ENCODE results near the gene ACSF3.
"Not testable (repeated sequence)": the region's sequence is repeated elsewhere in the genome, so short reads cannot be mapped to it uniquely, and the experiment has no call there.

Gene ACSF3

DNA sequence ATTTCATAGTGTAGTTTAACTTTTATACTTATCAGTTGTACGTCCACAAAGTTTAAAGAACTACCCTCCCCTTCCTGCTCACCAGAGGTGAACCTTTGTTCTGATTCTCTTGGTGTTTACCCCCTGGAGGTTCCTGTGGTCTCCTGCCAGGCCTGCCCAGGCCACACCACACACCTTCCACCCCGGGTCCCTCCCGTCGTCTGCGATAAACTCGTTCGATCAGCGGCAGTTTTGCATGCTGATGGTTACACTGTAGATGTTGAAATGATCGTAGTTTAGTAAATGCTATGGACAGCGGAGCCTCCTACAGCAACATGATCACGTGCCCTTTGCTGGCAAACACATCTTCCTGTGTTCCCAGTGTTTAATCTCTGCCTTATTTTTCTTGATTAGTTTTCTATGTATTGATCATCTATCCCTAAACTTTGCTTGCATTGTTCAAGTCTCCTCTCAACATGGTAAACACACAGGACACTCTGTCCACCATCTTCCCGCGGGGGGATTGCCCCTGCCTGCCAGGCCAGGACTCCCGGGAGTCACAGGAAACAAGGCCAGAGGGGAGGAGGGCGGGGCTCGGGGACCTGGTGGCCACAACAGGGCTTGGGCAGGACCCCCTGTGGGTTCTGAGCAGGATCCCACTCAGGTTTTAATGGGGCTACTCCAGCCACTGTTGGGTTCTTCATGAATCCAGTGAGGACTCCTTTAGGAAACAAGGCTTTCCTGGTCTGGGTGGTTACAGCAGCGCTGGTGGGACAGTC lies 2.8 kb upstream of the ACSF3 start:
- peak in 1 of 10 donors; percentile 45 for DNase-seq
- intact Hi-C loops (cut with DNase I): no loop called here

DNA sequence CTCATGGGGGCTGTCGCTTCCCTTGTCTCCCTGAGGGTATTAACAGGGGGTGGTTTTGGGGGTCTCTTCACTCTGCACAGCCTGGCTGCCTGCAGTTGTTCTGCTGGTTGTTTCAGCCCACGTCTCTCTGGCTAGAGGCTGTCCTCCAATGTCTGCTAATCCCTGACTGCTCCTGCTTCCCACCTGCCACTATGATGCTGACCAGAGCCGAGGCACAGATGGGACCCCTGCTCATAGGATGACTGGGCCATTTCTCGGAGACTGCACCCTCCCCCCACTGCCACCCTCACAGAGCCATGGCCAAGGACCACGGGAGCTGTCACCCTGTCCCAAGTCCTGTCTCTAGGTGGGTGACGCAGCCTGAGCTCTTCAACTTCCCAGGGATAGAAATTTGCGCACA lies 1.6 kb upstream of the ACSF3 start:
- DNase-seq: peak in 1 of 10 donors; percentile 52
- intact Hi-C loops (cut with DNase I): no loop called here

DNA sequence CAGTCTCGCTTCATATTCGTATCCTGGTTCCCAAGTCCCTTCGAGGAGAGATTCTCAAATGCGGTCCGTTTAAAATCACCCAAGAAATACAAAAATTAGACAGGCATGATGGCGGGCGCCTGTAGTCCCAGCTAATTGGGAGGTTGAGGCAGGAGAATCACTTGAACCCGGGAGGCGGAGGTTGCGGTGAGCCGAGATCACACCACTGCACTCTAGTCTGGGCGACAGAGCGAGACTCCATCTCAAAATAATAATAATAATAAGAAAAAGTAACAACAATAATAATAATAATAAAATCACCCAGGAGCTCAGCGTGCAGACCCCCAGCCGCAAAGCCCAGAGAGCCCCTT lies 425 bp upstream of the ACSF3 start:
- DNase-seq; intact Hi-C loops (cut with DNase I): not testable (repeated sequence)

DNA sequence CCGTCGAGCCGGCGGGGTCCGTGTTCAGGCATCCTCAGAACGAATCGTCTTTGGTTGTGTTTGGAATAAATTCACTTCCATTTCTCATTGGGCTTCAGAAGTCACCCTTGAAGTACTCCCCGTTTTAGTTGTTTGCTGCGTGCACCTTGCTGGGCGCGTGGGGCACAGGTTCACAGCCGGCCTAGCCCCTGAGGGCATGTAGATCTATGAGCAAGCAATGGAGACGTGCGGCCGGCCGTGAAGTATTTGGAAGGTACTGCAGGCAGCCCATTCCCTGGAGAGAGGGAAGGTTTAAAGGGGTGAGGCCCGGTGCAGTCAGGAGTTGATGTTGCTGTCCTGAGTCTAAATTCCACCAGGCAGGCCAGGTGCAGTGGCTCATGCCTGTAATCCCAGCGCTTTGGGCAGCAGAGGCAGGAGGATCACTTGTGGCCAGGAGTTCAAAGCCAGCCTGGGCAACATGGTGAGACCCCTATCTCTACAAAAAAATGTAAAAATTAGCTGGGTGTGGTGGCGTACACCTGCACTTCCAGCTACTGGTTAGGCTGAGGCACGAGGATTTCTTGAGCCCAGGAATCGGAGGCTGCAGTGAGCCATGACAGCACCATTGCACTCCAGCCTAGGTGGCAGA lies 714 bp downstream of the ACSF3 start:
- no peak for DNase-seq

DNA sequence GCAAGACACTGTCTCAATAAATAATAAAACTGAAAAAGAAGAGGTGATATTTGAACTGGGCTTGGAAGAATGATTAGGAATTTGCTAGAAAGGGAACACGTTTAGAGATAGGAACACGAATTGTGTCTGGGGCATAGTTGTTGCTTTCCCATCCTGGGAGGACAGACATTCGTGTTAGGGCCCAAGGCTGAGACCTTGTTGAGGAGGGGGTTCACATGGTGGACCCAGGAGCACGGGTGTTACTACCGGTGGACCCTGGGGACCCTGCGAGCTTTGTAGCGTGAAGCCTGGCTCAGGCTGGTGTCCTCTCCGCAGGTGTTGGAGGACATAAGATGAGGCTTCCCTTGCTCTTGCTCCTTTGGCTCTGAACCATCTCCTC lies 1.2 kb downstream of the ACSF3 start:
- no peak for DNase-seq
- intact Hi-C loops (cut with DNase I): no loop called here

More for the DNA sequence above, 714 bp downstream of the ACSF3 start:
- intact Hi-C loops (cut with DNase I): no loop called here

DNA sequence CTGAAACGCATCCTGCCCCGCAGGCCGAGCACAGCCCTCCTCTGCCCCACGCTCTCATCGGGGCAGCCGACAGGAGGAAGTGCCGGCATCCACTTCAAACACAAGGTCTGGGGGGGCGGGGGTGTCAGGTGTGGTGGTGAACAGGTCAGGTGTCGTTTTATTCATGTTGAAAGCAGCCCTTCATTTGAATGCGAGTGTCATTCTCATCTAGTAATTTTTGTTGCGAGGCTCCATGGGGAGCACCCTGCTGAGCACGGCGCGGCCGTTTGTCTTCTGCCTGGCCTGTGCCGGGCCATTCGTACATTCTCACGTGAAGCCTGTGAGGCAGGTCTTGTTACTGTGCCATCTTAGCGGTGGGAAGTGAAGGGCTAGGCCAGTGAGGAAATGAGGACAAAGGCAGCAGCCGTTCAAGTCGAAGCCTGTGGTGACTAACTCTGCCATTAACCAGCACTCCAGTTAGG lies 1.9 kb downstream of the ACSF3 start:
- intact Hi-C loops (cut with DNase I): no loop called here
- DNase-seq: no peak

DNA sequence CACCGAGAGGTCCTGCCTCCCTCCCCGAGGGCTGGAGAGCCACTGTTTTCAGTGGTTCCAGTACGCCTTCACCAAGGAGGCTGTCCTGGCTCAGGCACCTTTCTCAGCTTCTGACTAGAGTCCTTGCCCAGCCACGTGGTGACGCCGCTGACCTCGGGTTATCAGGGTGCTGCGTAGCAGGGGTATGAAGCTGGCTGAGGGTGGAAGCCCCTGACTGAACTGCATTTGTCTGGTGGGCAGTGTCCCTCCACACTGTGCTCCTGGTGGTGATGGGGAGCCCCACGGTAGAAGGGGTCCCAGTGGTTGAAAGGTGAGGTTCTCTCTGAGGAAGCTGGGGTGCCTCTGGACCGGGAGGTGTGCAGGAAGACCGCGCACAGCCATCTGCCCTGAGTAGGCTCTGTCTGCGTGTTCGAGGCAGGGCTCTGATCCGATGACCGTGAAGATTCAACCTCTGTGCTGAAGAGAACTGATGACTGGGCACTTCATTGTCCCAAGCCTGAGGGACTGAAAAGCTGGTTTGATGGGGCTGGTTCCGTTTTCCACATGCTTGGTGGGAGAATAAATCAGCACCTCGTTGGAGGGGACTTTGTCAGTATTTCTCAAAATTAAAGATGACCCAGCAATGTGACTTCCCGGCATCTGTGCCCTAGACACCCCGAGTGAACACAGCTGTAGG lies 2.5 kb downstream of the ACSF3 start:
- intact Hi-C loops (cut with DNase I): no loop called here
- DNase-seq: no peak

DNA sequence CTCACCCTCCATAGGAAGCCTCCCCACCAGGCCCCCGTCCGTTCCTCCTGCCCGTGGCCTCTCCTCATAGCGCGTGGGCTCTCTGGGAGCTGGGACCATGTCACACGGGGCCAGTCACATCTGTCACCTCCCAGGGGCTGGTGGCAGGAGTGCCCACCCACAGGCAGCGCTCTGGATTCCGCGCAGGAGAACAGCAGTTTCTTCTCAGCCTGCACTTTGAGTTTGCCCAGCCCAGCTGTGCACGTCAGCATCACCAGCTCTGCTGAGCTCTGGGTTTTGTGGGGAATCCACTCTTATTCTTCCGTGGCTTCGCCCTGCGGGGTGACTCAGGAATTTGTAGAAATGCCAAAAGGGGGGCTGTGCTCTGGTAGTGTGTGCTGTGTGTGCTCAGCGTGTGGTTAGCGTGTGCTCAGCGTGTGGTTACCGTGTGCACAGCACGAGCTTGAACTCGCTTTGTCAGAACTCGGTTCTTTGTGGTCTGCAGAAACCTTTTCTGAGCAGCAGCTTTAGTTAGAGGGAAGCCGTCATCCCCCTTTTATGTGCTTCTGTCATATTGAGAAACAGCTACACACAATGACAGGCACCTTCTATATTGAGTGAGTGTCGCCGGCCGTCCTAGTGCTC lies 3.2 kb downstream of the ACSF3 start:
- DNase-seq: no peak

DNA sequence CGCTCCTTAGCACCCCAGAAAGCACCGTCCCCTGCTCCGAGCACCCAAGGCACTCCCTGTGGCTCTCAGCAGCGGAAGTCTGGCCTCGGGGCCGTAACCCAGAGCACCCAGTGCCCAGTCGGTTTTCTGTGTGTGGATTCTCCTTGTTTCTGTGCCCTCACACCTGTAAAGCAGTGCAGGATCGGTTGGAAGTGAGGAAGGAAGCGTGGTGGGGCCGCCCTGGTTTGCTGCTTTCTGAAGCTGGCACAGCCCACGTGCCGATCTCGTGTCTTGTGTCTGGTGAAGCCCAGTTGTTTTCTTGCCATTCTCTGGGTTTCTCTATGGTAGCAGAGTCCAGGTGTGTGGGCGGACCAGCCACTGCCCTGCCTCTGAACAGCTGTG lies 3.7 kb downstream of the ACSF3 start:
- intact Hi-C loops (cut with DNase I): no loop called here
- no peak for DNase-seq

More for the DNA sequence above, 3.2 kb downstream of the ACSF3 start:
- intact Hi-C loops (cut with DNase I): no loop called here

DNA sequence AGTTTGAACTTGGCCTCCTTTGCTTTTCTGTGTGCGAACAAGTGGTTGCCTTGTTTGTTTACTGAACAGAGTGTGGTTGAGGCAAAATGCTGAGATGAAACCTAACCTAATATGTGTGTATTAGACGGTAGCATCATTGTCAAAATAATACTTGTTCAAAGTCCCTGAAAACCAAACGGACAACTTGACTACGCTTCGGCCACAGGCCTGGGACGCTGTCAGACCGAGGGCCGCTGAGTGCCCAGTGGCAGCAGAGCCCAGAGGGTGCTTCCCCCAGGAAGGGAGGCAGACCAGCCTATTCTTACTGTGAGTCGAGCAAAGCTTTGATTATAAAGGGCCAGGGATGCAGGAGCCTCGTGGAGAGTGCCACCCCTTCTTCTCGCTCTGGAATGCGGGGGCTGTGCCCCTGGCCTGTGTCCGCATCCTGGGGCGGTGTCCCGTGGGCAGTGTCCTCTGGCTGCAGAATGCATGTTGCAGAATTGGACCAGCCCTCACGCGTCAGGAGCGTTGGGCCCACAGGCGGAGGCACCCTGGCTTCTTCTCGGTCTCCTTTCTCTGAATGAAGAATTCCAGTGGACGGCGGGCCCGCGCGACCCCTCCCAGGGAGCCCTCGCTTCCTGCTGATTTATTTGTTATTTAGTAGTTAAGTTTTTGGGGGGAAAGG lies 5.2 kb downstream of the ACSF3 start:
- intact Hi-C loops (cut with DNase I): no loop called here
- no peak for DNase-seq

DNA sequence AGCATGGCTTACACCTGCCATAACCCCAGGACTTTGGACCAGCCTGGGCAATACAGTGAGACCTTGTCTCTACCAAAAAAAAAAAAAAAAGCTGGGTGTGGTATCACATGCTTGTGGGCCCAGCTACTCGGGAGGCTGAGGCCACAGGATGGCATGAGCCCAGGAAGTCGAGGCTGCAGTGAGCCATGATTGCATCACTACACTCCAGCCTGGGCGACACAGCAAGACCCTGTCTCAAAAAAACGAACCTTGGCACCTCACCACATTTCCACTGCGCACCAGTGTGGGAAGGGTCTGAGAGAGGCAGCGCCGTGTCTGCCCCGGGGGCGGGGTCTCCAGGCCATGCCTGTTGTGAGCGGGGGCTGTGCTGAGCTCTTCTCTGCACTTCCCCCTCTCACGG lies 6.3 kb downstream of the ACSF3 start:
- DNase-seq: peak in 1 of 10 donors; percentile 37
- intact Hi-C loops (cut with DNase I): no loop called here

DNA sequence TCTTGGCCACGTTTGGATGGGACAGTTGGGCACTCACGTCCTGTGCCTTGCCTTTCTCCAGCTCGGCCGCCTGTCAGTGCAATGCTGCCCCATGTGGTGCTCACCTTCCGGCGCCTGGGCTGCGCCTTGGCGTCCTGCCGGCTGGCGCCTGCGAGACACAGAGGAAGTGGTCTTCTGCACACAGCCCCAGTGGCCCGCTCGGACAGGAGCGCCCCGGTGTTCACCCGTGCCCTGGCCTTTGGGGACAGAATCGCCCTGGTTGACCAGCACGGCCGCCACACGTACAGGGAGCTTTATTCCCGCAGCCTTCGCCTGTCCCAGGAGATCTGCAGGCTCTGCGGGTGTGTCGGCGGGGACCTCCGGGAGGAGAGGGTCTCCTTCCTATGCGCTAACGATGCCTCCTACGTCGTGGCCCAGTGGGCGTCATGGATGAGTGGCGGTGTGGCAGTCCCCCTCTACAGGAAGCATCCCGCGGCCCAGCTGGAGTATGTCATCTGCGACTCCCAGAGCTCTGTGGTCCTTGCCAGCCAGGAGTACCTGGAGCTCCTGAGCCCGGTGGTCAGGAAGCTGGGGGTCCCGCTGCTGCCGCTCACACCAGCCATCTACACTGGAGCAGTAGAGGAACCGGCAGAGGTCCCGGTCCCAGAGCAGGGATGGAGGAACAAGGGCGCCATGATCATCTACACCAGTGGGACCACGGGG lies 7.1 kb downstream of the ACSF3 start:
- intact Hi-C loops (cut with DNase I): no loop called here
- no peak for DNase-seq

DNA sequence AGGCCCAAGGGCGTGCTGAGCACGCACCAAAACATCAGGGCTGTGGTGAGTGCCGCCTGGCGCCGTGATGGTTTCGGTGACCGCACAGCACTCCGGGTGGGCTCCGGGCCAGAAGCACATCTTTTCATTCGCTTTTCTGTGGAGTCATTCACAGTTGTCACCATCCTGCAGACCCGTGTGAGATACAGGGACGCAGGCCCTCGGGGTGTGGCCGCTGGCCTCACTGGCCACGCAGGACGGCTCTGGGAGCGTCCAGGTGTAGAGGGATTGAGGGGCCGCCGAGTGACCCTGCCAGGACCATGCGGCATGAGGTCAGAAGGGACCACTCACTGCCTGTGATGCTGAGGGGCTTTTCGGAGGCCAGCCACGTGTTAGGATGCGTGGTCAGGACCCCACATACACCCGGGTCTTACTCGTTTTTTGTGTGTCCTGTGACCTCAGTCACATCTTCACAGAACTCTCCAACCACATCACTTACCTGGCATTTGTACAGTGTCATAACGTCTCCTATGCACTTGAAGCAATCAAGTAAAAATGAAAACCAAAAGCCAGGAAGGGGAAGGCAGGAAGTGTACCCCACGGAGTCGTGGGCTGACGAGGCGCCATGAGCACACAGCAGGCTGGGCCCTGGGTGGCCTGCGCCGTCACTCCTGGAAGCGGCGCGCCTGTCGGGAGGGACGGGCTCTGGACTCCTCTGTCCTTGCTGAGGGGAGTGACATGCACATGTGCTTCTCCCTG lies 7.8 kb downstream of the ACSF3 start:
- DNase-seq: peak in 1 of 10 donors; percentile 63
- intact Hi-C loops (cut with DNase I): no loop called here

DNA sequence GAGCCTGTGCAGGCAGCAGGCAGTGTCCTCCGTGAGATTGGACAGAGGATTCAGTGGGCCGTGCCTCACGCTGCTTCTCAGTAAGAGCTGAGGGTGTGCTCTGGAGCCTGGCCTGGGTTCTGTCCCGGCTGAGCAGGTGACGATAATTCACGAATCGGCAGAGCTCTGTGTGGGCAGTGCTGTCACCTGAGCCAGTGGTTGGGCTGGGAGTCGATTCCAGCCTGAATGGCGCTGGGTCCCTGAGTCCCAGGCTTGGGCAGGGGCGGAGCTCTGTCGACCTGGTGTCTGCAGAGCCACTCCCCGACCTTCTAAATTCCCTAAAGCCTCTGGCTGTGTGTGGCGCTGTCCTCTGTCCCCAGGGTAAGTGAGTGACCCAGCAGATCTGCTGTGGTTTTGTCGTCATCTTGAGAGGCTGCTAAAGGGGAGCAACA lies 8.4 kb downstream of the ACSF3 start:
- intact Hi-C loops (cut with DNase I): no loop called here
- DNase-seq: peak in 3 of 10 donors; percentile 31 to 48 (median 37)

DNA sequence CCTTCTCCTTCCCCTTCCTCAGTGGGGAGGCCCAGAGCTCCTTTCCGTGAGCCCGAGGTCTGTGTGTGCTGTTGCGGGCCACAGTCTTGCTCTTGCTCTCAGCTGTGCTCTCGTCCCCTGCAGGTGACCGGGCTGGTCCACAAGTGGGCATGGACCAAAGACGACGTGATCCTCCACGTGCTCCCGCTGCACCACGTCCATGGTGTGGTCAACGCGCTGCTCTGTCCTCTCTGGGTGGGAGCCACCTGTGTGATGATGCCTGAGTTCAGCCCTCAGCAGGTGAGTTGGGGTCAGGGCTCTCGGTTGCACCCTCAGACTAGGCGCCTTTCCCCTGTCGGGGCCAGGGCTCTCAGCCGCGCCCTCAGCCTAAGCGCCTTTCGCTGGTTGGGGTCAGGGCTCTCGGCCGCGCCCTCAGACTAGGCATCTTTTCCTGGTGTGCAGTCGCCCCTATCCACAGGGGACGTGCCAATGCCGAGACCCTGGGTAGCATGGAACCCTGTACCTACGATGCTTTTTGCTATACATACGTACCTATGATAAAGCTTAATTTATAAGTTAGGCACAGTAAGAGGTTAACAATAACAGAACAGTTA lies 8.9 kb downstream of the ACSF3 start:
- DNase-seq: peak in 3 of 10 donors; percentile 27 to 59 (median 55)
- intact Hi-C loops (cut with DNase I): no loop called here

DNA sequence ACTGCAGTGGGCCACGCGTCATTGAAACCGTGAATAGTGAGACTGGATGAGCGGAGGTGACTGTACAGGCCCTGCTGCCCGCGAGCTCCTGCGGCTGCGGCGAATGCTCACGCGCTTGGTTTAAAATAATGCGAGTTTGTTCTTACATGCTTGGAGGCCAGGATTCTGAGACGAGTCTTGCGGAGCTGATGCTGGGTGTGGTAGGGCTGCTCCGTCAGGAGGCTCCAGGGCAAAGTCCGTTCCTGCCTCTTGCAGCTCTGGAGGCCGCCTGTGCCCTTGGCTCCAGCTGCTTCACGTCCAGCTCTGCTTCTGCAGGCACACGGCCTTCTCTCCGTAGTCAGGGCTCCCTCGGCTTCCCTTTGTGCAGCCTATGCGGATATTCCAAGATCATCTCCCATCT lies 9.5 kb downstream of the ACSF3 start:
- DNase-seq: peak in 3 of 10 donors; percentile 35 to 59 (median 37)
- intact Hi-C loops (cut with DNase I): no loop called here

DNA sequence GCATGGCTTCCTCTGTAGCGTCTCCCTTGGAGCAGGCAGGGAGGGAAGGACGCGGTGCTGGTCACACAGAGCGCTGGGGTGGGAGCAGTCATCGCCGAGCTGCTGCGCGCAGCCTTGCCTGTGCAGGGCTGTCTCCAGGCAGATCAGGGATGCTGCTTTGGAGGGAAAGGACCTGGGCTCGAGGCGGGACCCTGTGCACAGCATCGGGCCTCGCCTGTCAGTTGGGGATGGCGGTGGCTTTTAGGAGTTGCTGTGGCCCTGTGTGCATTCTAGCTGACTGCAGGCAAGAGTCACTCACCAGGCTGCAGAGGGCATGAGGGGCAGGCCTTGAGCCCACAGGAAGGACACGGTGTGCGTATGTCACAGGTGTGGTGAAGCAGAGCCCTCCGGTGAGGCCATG lies 10.1 kb downstream of the ACSF3 start:
- intact Hi-C loops (cut with DNase I): no loop called here
- peak in 3 of 10 donors; percentile 29 to 61 (median 33) for DNase-seq

DNA sequence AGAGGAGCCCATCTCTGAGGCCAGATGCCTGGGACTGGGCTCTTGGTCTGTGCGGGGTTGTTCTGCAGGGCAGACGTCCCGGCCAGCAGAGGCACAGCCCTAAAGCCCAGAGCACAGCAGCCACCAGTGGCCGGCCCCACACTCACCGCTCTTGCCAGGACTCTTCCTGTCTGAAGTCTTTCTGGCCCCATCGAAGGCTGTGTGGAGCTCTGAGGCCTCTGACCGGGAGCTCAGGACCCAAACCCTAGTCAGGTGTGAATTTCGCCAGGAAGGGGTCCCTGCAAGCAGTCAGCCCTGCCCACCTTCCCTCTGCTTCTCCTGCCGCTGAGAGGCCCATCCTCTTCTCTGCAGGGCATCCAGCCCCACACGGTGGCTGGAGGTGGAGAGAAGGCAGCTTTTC lies 10.7 kb downstream of the ACSF3 start:
- DNase-seq: peak in 3 of 10 donors; percentile 39 to 55 (median 48)
- intact Hi-C loops (cut with DNase I): no loop called here

All from posterior cingulate gyrus (tissue), 11 donors.